K562 (cell line): ENCODE data around the gene CLCNKA. TPM values are rescaled to one million over a fixed set of nuclear protein-coding genes. Genes with fewer than 3 reads are reported as not detected.
A peak's percentile ranks its signal among the peaks of the same experiment; 100 is the strongest.

Experiments
- ATAC-seq: fragments of 200-7000 bp; cut with Tn5 transposase; 3 replicates; pipeline ENCODE4 v1.9.1; 2020; ENCODE audit warnings: moderate library complexity
- BruUV-seq: library from RNA; stranded (reverse); fragments of 400-500 nt; replicated peaks from 2 replicates; lab custom pipeline; 2021; lab: Mats Ljungman, UMichigan
- CTCF ChIA-PET: fragments of 300-600 bp; formaldehyde crosslinking; extraction: SDS; loops from one replicate; lab custom pipeline; 2021; ENCODE audit warnings: low intra/inter-chr PET ratio; lab: Yijun Ruan, JAX
- POLR2A ChIA-PET: fragments of 300-600, 350-650 bp; sonication (Branson Sonifier 250); formaldehyde crosslinking; extraction: SDS; loops from one replicate; lab custom pipeline; 2021; ENCODE audit warnings: antibody characterized with exemption, inconsistent platforms; lab: Yijun Ruan, JAX
- DNase-seq, 4 experiments: peaks; one replicate each; pipeline versions ENCODE4 v3.0.0 to v3.0.0-alpha.2; 2011 to 2018; ENCODE audit warnings: low spot score in 3 of 4, mixed read lengths in 3 of 4; ENCODE audit errors: extremely low read depth in 1 of 4
- FAIRE-seq: peaks from 2 replicates; lab custom pipeline; 2011; peaks lifted over from hg19 to GRCh38; lab: Jason Lieb, UNC
- H2AFZ ChIP-seq: 2 replicates; pipeline ENCODE4 v1.6.0; 2011; ENCODE audit warnings: low read depth, low read length, control low read depth, inconsistent platforms
- H3K27ac ChIP-seq: fragments of 200-600 bp; 3 replicates; pipeline ENCODE4 v1.8.0; 2011; ENCODE audit warnings: low read depth, mild to moderate bottlenecking, control low read depth, inconsistent platforms, low read length, moderate library complexity, mixed read lengths; ENCODE audit errors: extremely low read depth
- H3K27me3 ChIP-seq, 2 experiments: fragments of 300-600 bp in 1 of 2; 2 replicates in 1 of 2; 3 replicates in 1 of 2; pipeline versions ENCODE4 v1.6.0 to v1.8.0; 2011; ENCODE audit warnings: inconsistent platforms in 2 of 2, low read length in 2 of 2, mild to moderate bottlenecking in 1 of 2, mixed read lengths in 1 of 2, moderate library complexity in 1 of 2; ENCODE audit not compliant: control insufficient read depth in 2 of 2, insufficient read depth in 2 of 2
- H3K36me3 ChIP-seq: fragments of 300-600 bp; 3 replicates; pipeline ENCODE4 v1.8.0; 2011; ENCODE audit warnings: mild to moderate bottlenecking, low read length, inconsistent platforms; ENCODE audit not compliant: control insufficient read depth, insufficient read depth
- H3K4me1 ChIP-seq, 2 experiments: fragments of 200-600 bp in 1 of 2; replicated peaks in 1 of 2; 2 replicates in 1 of 2; 3 replicates in 1 of 2; pipeline versions ENCODE4 v1.5.1 to v1.8.0; 2011; ENCODE audit warnings: inconsistent platforms in 2 of 2, low read length in 2 of 2, mild to moderate bottlenecking in 1 of 2, mixed read lengths in 1 of 2, moderate library complexity in 1 of 2; ENCODE audit not compliant: control insufficient read depth in 2 of 2, insufficient read depth in 2 of 2
- H3K4me2 ChIP-seq: 2 replicates; pipeline ENCODE4 v1.6.1; 2011; ENCODE audit warnings: low read length, control low read depth, inconsistent platforms, mixed read lengths; ENCODE audit not compliant: insufficient read depth
- H3K4me3 ChIP-seq: fragments of 200-600 bp; sonication (generic), shearing (Covaris generic); 2 replicates; pipeline ENCODE4 v1.5.1; 2016; ENCODE audit warnings: control low read depth, inconsistent platforms
- H3K79me2 ChIP-seq: fragments of 200-600 bp; 3 replicates; pipeline ENCODE4 v1.8.0; 2011; ENCODE audit warnings: low read length, inconsistent platforms; ENCODE audit not compliant: control insufficient read depth, insufficient read depth
- H3K9ac ChIP-seq, 2 experiments: 2 replicates each; pipeline versions ENCODE4 v1.6.0 to v1.6.1; 2011; ENCODE audit warnings: low read depth in 2 of 2, low read length in 2 of 2, control low read depth in 1 of 2, inconsistent platforms in 1 of 2, mild to moderate bottlenecking in 1 of 2, mixed read lengths in 1 of 2; ENCODE audit not compliant: insufficient read depth in 1 of 2
- H3K9me1 ChIP-seq: one replicate; pipeline ENCODE4 v1.6.0; 2011; ENCODE audit warnings: inconsistent platforms, mild to moderate bottlenecking, low read length, moderate library complexity; ENCODE audit not compliant: control insufficient read depth, insufficient read depth
- H3K9me3 ChIP-seq: replicated peaks from 2 replicates; pipeline ENCODE4 v1.5.1; 2011; ENCODE audit warnings: low read depth, low read length, inconsistent platforms; ENCODE audit not compliant: control insufficient read depth, insufficient read depth
- H4K20me1 ChIP-seq: replicated peaks from 2 replicates; pipeline ENCODE4 v1.6.1; 2011; ENCODE audit warnings: low read length, inconsistent platforms, mixed read lengths; ENCODE audit not compliant: control insufficient read depth, insufficient read depth
- ARNT ChIP-seq, 2 experiments: fragments of 450-650 bp; IDR thresholded peaks; 2 replicates each; pipeline ENCODE4 v1.6.1; 2016; ENCODE audit warnings: mild to moderate bottlenecking in 1 of 2
- CBFA2T3 ChIP-seq: fragments of 450-650 bp; IDR thresholded peaks from 2 replicates; pipeline ENCODE4 v1.6.1; 2017
- EGR1 ChIP-seq: fragments of 450-650 bp; conservative IDR thresholded peaks from 2 replicates; pipeline ENCODE4 v1.6.1; 2017; ENCODE audit warnings: mild to moderate bottlenecking
- GABPA ChIP-seq: fragments of 200-800 bp; sonication (Bioruptor generic); conservative IDR thresholded peaks from 2 replicates; pipeline ENCODE4 v1.6.1; 2016; ENCODE audit warnings: low read depth, missing genetic modification characterization, missing compliant biosample characterization
- KAT2B ChIP-seq: IDR thresholded peaks from one replicate; pipeline ENCODE4 v1.6.1; 2012; ENCODE audit warnings: low read depth, mild to moderate bottlenecking, control low read depth, inconsistent platforms, low read length, moderate library complexity
- NR2C1 ChIP-seq, 2 experiments: fragments of 450-650 bp; IDR thresholded peaks; 2 replicates each; pipeline ENCODE4 v1.6.1; 2017; ENCODE audit warnings: mild to moderate bottlenecking in 2 of 2, antibody characterized with exemption in 1 of 2, inconsistent platforms in 1 of 2, missing compliant biosample characterization in 1 of 2, missing genetic modification characterization in 1 of 2
- NR2C2 ChIP-seq, 2 experiments: fragments of 200-800 bp in 1 of 2; sonication (Bioruptor generic) in 1 of 2; sonication (generic) in 1 of 2; formaldehyde crosslinking in 1 of 2; IDR thresholded peaks; 2 replicates each; pipeline versions ENCODE4 v1.6.1 to v1.8.0; 2016 to 2022; ENCODE audit warnings: mild to moderate bottlenecking in 1 of 2, missing compliant biosample characterization in 1 of 2, missing genetic modification characterization in 1 of 2, missing genetic modification reagents in 1 of 2
- TAF9B ChIP-seq: fragments of 450-650 bp; IDR thresholded peaks from 2 replicates; pipeline ENCODE4 v1.6.1; 2018; ENCODE audit warnings: mild to moderate bottlenecking; ENCODE audit not compliant: partially characterized antibody
- ZBTB7A ChIP-seq: IDR thresholded peaks from 2 replicates; pipeline ENCODE4 v1.6.1; 2011; ENCODE audit warnings: low read depth, mild to moderate bottlenecking, low read length, moderate library complexity, borderline replicate concordance; ENCODE audit not compliant: control insufficient read depth
- ZBTB9 ChIP-seq: fragments of 450-650 bp; formaldehyde crosslinking; IDR thresholded peaks from 2 replicates; pipeline ENCODE4 v1.4.0; 2020; ENCODE audit warnings: mild to moderate bottlenecking, moderate library complexity
- ZNF316 ChIP-seq: fragments of 450-650 bp; IDR thresholded peaks from 2 replicates; pipeline ENCODE4 v1.6.1; 2016
- ZNF384 ChIP-seq: IDR thresholded peaks from 2 replicates; pipeline ENCODE4 v1.6.1; 2012; ENCODE audit warnings: low read depth, low read length, improper control_type of control experiment
- ZNF589 ChIP-seq: fragments of 200-800 bp; sonication (Bioruptor generic); IDR thresholded peaks from 2 replicates; pipeline ENCODE4 v1.6.1; 2016; ENCODE audit warnings: low read depth, missing genetic modification characterization, missing compliant biosample characterization
- ZNF75A ChIP-seq: fragments of 450-650 bp; formaldehyde crosslinking; IDR thresholded peaks from 2 replicates; pipeline ENCODE4 v1.4.0; 2020; ENCODE audit warnings: mild to moderate bottlenecking
- ZZZ3 ChIP-seq: fragments of 450-650 bp; IDR thresholded peaks from 2 replicates; pipeline ENCODE4 v1.6.1; 2016; ENCODE audit warnings: antibody characterized with exemption, mild to moderate bottlenecking, moderate library complexity
- WGBS: fragments of 100-300 bp; shearing (Covaris generic); methylation state at CpG from one replicate; pipeline ENCODE4 v1.1.6; 2016; ENCODE audit warnings: low coverage, mixed read lengths; ENCODE audit not compliant: insufficient coverage; ENCODE audit errors: missing lambda C conversion rate; 5-methylcytosine and 5-hydroxymethylcytosine counted together
- in situ Hi-C: fragments of 300-500 bp; cut with MboI; formaldehyde crosslinking; loops from 4 replicates; pipeline ENCODE4 v1.15.0; 2018; ENCODE audit warnings: inconsistent platforms, mixed read lengths
- intact Hi-C: fragments of 100-400 bp; cut with micrococcal nuclease; formaldehyde crosslinking; loops from 2 replicates; pipeline ENCODE4 v1.14.2; 2022
- polyA plus RNA-seq, 8 experiments: library from polyadenylated mRNA; depleted of rRNA in 4 of 8; stranded (reverse) in 5 of 8; unstranded in 3 of 8; fragments of >200 nt; fragmentation: Nextera tagmentation in 2 of 8; fragmentation: Illumina TruSeq in 1 of 8; extraction: Ambion mirVana in 2 of 8; extraction: Trizol in 1 of 8; gene quantifications; 2 replicates each; pipeline versions ENCODE4 v1.2.1 to v1.2.3, GENCODE V29; 2011 to 2014; ENCODE audit warnings: inconsistent platforms in 1 of 8, missing spikeins in 1 of 8
- total RNA-seq, 7 experiments: library from RNA; depleted of rRNA in 6 of 7; stranded (reverse); fragments of >200 nt in 6 of 7; fragmentation: Illumina TruSeq in 2 of 7; extraction: Trizol in 2 of 7; gene quantifications; 2 replicates each; pipeline versions ENCODE4 v1.2.1 to v1.2.3, GENCODE V29; 2011 to 2021; ENCODE audit warnings: low replicate concordance in 1 of 7
- TF ChIP-seq, protein P1 (sequence below): sonication (generic); formaldehyde crosslinking; IDR thresholded peaks from 2 replicates; pipeline ENCODE4 v1.8.0; 2022; ENCODE audit warnings: missing genetic modification reagents, mild to moderate bottlenecking, borderline replicate concordance
- TF ChIP-seq, protein P2 (sequence below), 2 experiments: fragments of 250-450 bp in 1 of 2; fragments of 450-650 bp in 1 of 2; sonication (Bioruptor Pico) in 1 of 2; IDR thresholded peaks; 2 replicates each; pipeline versions ENCODE4 v1.6.1 to v1.8.0; 2016 to 2021; ENCODE audit warnings: mild to moderate bottlenecking in 2 of 2, moderate library complexity in 2 of 2, missing compliant biosample characterization in 1 of 2, missing genetic modification characterization in 1 of 2

Gene CLCNKA
- total and polyA plus RNA-seq, 9 of the 15 experiments (the other 6 are each of a cell fraction or from before 2014, with no cell fraction given): 0.03 to 0.37 (median 0.10) TPM; not detected in 3

DNA sequence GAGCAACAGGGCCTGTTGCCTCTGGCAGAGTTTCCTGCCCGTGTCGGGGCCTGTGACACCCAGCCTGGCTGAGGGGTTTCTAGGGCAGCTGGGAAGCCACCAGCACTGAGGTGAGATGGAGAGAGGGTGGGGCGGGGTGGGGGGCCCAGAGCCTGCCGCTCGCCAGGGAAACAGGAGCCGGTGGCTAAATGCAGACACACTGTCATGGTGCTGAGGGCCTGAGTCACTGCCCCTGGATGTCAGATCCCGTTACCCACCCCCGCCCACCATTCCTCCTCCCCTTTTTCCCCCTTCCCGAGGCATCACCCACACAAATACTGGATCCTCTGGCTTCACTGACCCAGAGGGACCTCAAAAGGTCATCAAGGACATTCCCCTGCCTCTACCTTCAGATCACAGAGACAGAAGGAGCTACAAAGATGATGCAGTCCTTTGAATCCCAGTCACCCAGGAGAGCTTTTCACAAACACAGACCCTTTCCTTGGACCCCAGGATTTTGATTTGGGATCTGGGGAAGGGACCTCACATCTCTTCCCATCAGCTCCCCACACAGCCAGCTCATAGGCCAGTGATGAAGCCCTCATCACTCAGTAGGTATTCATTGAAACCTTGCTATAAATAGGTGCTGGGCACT lies 2.1 kb upstream of the CLCNKA start:
- H3K27me3 ChIP-seq: peaks cover 7 to 33% of the 10 kb centered on the region in 2 experiments; a peak in 3 of 5 replicates
- H3K4me3 ChIP-seq: no peak overlapping the region
- in situ Hi-C loops: loop anchor here (10.0 kb wide), 1 partner anchor 45 kb away; no protein-coding TSS in a partner anchor
- peaks cover 6 to 58% of the 10 kb centered on the region in 2 experiments for H3K4me1 ChIP-seq
- no peaks in the 10 kb centered on the region for H3K79me2 ChIP-seq
- ChIA-PET CTCF (no interaction called here), POLR2A (interaction anchor here (0.6 to 1.2 kb wide), 2 partner anchors 15 to 38 kb away, joined by 3 read pairs; no protein-coding TSS in a partner anchor)
- 37% methylated on average over 4 of the region's 9 CpGs for WGBS
- BruUV-seq: no TSS peak
- H2AFZ ChIP-seq: no peak overlapping the region
- H3K9ac ChIP-seq: peak overlapping the region in 1 of 2 experiments; percentile 65; a peak in 2 of 4 replicates
- no peaks in the 10 kb centered on the region for H3K9me1 ChIP-seq
- no peaks in the 10 kb centered on the region for H4K20me1 ChIP-seq
- H3K27ac ChIP-seq: no peak overlapping the region
- FAIRE-seq: peak; percentile 67
- TF ChIP-seq EGR1: peak; percentile 81
- no peak for TF ChIP-seq GABPA (tag)
- TF ChIP-seq NR2C2 (CRISPR knock-in tag; IDR thresholded peaks at IDR 0.05): no peak
- TF ChIP-seq NR2C2 (tag; IDR thresholded peaks at IDR 0.05): peak; percentile 48; the same call in 1 of the 2 replicates
- no peak for TF ChIP-seq ZBTB9
- no peak for TF ChIP-seq ARNT (IDR thresholded peaks at IDR 0.05)
- TF ChIP-seq, protein P1, sequence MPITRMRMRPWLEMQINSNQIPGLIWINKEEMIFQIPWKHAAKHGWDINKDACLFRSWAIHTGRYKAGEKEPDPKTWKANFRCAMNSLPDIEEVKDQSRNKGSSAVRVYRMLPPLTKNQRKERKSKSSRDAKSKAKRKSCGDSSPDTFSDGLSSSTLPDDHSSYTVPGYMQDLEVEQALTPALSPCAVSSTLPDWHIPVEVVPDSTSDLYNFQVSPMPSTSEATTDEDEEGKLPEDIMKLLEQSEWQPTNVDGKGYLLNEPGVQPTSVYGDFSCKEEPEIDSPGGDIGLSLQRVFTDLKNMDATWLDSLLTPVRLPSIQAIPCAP (CRISPR knock-in tag): no peak
- no peak; the same call in 1 of the 2 replicates for TF ChIP-seq NR2C1 (IDR thresholded peaks at IDR 0.05)
- peak; percentile 73 for TF ChIP-seq NR2C1 (tag; IDR thresholded peaks at IDR 0.05)
- no peak for TF ChIP-seq ZNF589 (CRISPR knock-in tag)
- no peak for TF ChIP-seq ZNF384
- TF ChIP-seq ZZZ3: no peak
- no peak for TF ChIP-seq TAF9B
- TF ChIP-seq KAT2B: no peak
- peak; percentile 29; the same call in 1 of the 2 replicates for TF ChIP-seq ZBTB7A
- no peak for TF ChIP-seq ZNF75A (CRISPR knock-in tag)
- TF ChIP-seq, protein P2, sequence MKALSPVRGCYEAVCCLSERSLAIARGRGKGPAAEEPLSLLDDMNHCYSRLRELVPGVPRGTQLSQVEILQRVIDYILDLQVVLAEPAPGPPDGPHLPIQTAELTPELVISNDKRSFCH (CRISPR knock-in tag; IDR thresholded peaks at IDR 0.05): no peak
- TF ChIP-seq, protein P2 (tag; IDR thresholded peaks at IDR 0.05): peak; percentile 75; the same call in 1 of the 2 replicates
- no peak for TF ChIP-seq CBFA2T3
- TF ChIP-seq ZNF316: no peak
- no peaks in the 10 kb centered on the region for H3K9me3 ChIP-seq
- H3K36me3 ChIP-seq: no peaks in the 10 kb centered on the region
- no peak for ATAC-seq
- intact Hi-C loops: no loop called here
- DNase-seq: no peak
- H3K4me2 ChIP-seq: no peak overlapping the region
